Panc1 (cell line): ENCODE data around the gene ADGRE3.

Experiments
- CTCF ChIP-seq: fragments of 450-650 bp; IDR thresholded peaks from 2 replicates; pipeline ENCODE4 v1.5.1; 2017; ENCODE audit warnings: mild to moderate bottlenecking
- POLR2AphosphoS5 ChIP-seq: IDR thresholded peaks from 2 replicates; pipeline ENCODE4 v1.6.1; 2012; ENCODE audit warnings: mild to moderate bottlenecking, low read depth, low read length, moderate library complexity
- REST ChIP-seq, 2 experiments: IDR thresholded peaks; 2 replicates each; pipeline ENCODE4 v1.6.1; 2011 to 2012; ENCODE audit warnings: low read depth in 2 of 2, control low read depth in 1 of 2, low read length in 1 of 2, mild to moderate bottlenecking in 1 of 2, moderate library complexity in 1 of 2; ENCODE audit not compliant: insufficient read depth in 1 of 2
- SIN3A ChIP-seq: IDR thresholded peaks from 2 replicates; pipeline ENCODE4 v1.6.1; 2012; ENCODE audit warnings: low read depth, mild to moderate bottlenecking, low read length, moderate library complexity, borderline replicate concordance; ENCODE audit not compliant: insufficient read depth
- TCF7L2 ChIP-seq: IDR thresholded peaks from 2 replicates; pipeline ENCODE4 v1.6.1; 2011; ENCODE audit warnings: mild to moderate bottlenecking, low read depth, low read length, inconsistent platforms

GRCh38 chr19:14689598-14690503 lies 15.2 kb upstream of the ADGRE3 start, which contains the start of gene ZNF333:
- TF ChIP-seq REST (IDR thresholded peaks at IDR 0.05; ENCODE audit: insufficient read depth in 1 of 2, low read depth in 2 of 2, low read length in 1 of 2) (0 out of 4 replicates have a peak, but pooled peaks of 1 of the 2 experiments have one; percentile 25), CTCF (no peak), POLR2AphosphoS5 (peak; percentile 89), SIN3A (no peak), TCF7L2 (no peak)
